Peyer's patch (tissue), 4 donors: ENCODE results near the gene SLC14A1.

ENCODE experiments used
- POLR2A ChIP-seq, 2 donors: fragments of 450-650 bp; IDR thresholded peaks; one replicate each; pipeline ENCODE4 v1.5.1; 2017; ENCODE audit warnings: antibody characterized with exemption in 2 of 2, mild to moderate bottlenecking in 2 of 2, moderate library complexity in 2 of 2
- TF ChIP-seq, protein P1 (sequence below), 6 experiments: fragments of 450-650 bp in 4 of 6; fragments of 200-600 bp in 2 of 6; sonication (generic) in 1 of 6; IDR thresholded peaks; one replicate each; pipeline ENCODE4 v1.5.1; 2017 to 2019; ENCODE audit warnings: antibody characterized with exemption in 6 of 6, mild to moderate bottlenecking in 3 of 6, moderate library complexity in 1 of 6

DNA sequence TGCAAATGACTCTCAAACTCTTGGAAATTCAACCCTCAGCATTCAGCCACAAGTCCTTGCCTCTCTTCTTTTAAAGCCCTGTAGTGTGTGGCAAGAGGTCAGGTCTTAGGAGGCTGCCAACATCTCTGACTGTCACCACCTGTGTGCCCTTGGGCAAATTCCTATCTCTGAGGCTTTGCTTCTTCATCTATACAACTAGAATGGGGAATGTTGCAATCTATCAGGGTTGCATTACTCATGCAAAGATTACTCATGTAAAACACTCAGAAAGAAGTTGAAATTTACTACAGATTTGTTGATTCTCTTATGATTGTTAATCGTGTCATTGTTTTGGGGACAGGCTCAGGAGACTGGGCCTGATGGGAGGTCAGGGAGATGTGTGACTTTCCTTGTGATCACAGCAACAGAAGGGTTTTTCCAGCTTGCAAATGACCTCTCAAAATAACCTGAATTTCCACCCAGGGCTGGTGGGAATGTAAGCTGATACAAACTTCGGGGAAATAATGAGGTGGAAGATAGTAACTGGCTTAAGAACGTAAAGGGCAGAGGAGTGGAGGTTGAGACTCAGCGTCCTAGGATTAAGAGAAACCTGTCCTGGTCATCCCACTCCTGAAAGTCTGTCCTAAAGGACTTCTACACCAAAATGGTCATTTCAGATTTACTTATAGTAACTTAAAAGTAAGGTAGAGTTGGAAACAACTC lies 69.4 kb downstream of the SLC14A1 start:
- TF ChIP-seq POLR2A (IDR thresholded peaks at IDR 0.05): no peak
- TF ChIP-seq, protein P1, sequence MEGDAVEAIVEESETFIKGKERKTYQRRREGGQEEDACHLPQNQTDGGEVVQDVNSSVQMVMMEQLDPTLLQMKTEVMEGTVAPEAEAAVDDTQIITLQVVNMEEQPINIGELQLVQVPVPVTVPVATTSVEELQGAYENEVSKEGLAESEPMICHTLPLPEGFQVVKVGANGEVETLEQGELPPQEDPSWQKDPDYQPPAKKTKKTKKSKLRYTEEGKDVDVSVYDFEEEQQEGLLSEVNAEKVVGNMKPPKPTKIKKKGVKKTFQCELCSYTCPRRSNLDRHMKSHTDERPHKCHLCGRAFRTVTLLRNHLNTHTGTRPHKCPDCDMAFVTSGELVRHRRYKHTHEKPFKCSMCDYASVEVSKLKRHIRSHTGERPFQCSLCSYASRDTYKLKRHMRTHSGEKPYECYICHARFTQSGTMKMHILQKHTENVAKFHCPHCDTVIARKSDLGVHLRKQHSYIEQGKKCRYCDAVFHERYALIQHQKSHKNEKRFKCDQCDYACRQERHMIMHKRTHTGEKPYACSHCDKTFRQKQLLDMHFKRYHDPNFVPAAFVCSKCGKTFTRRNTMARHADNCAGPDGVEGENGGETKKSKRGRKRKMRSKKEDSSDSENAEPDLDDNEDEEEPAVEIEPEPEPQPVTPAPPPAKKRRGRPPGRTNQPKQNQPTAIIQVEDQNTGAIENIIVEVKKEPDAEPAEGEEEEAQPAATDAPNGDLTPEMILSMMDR (IDR thresholded peaks at IDR 0.05): no peak
